GM19372 (cell line): ENCODE data around the gene TFG.

Source experiments
- ATAC-seq: cut with Tn5 transposase; IDR thresholded peaks from one replicate; pipeline ENCODE4 v1.9.1; 2021; ENCODE audit warnings: mild to moderate bottlenecking, low read depth, moderate library complexity; ENCODE audit not compliant: unreplicated experiment

Gene TFG

GRCh38 chr3:100783619-100784018, 74.3 kb downstream of the TFG start:
- ATAC-seq = no peak

- ATAC-seq = no peak
Observed at GRCh38 chr3:100789579-100789978, 80.3 kb downstream of the TFG start.

GRCh38 chr3:100796556-100796955, 87.3 kb downstream of the TFG start:
- ATAC-seq = no peak

- ATAC-seq = no peak
Observed at GRCh38 chr3:100798012-100798411, 88.7 kb downstream of the TFG start.
